Gastroesophageal sphincter (tissue), 4 donors: ENCODE measurements around the gene KCND2. TPM values are rescaled to one million over a fixed set of nuclear protein-coding genes. Genes with fewer than 3 reads are reported as not detected.

ENCODE experiments used
- ATAC-seq: fragments of 150-250 bp; one replicate; pipeline ENCODE4 v1.9.1; 2016; ENCODE audit warnings: mild to moderate bottlenecking, moderate library complexity
- H3K27ac ChIP-seq, 4 donors: fragments of 200-600 bp; sonication (generic) in 3 of 4; 1 replicate in 3 of 4; 2 replicates in 1 of 4; pipeline ENCODE4 v1.5.1; 2016 to 2019
- H3K27me3 ChIP-seq: fragments of 200-600 bp; sonication (generic); one replicate; pipeline ENCODE4 v1.5.1; 2019
- H3K36me3 ChIP-seq, 2 donors: fragments of 200-600 bp; sonication (generic); one replicate each; pipeline ENCODE4 v1.5.1; 2019; ENCODE audit warnings: control low read depth in 1 of 2
- H3K4me1 ChIP-seq, 3 donors: fragments of 200-600 bp; sonication (generic); 1 replicate in 2 of 3; 2 replicates in 1 of 3; pipeline ENCODE4 v1.5.1; 2016 to 2019; ENCODE audit warnings: control low read depth in 2 of 3
- H3K4me3 ChIP-seq, 2 donors: fragments of 200-600 bp; sonication (generic); one replicate each; pipeline ENCODE4 v1.5.1; 2019; ENCODE audit warnings: mild to moderate bottlenecking in 1 of 2, moderate library complexity in 1 of 2
- H3K9me3 ChIP-seq, 3 donors: fragments of 200-600 bp; sonication (generic); one replicate each; pipeline ENCODE4 v1.5.1; 2017 to 2019; ENCODE audit warnings: control low read depth in 2 of 3
- EP300 ChIP-seq: sonication (generic); formaldehyde crosslinking; IDR thresholded peaks from one replicate; pipeline ENCODE4 v1.6.1; 2017; ENCODE audit warnings: antibody characterized with exemption, mild to moderate bottlenecking
- POLR2A ChIP-seq, 2 donors: fragments of 450-650 bp; IDR thresholded peaks; one replicate each; pipeline ENCODE4 v1.6.1; 2017; ENCODE audit warnings: antibody characterized with exemption in 2 of 2, mild to moderate bottlenecking in 2 of 2, moderate library complexity in 1 of 2
- POLR2AphosphoS5 ChIP-seq: sonication (generic); formaldehyde crosslinking; IDR thresholded peaks from one replicate; pipeline ENCODE4 v1.6.1; 2017; ENCODE audit warnings: antibody characterized with exemption
- WGBS, 2 donors: methylation state at CpG; one replicate each; pipeline ENCODE4 v1.1.5; 2018; ENCODE audit warnings: low coverage in 1 of 2; 5-methylcytosine and 5-hydroxymethylcytosine counted together
- total RNA-seq, 4 donors: library from RNA; depleted of rRNA; stranded (reverse); fragments of >200 nt; gene quantifications; one replicate each; pipeline ENCODE4 v1.1.0, GENCODE V29; 2016
- TF ChIP-seq, protein P1 (sequence below), 4 experiments: fragments of 200-600 bp in 2 of 4; fragments of 450-650 bp in 2 of 4; sonication (generic) in 1 of 4; IDR thresholded peaks; one replicate each; pipeline ENCODE4 v1.5.1; 2017 to 2019; ENCODE audit warnings: antibody characterized with exemption in 4 of 4, mild to moderate bottlenecking in 2 of 4, moderate library complexity in 2 of 4

KCND2 gene
- total RNA-seq, 4 donors from 2014 or later: 0.40 to 0.93 (median 0.66) TPM

GRCh38 chr7:120332433-120332832, 59.5 kb downstream of the KCND2 start:
- Histone ChIP-seq H3K4me1 (no peaks in the 10 kb centered on the region), H3K4me3 (no peak overlapping the region), H3K36me3 (no peaks in the 10 kb centered on the region), H3K27ac (no peak overlapping the region), H3K9me3 (no peaks in the 10 kb centered on the region), H3K27me3 (no peaks in the 10 kb centered on the region)
- ATAC-seq: no peak
- TF ChIP-seq, protein P1, sequence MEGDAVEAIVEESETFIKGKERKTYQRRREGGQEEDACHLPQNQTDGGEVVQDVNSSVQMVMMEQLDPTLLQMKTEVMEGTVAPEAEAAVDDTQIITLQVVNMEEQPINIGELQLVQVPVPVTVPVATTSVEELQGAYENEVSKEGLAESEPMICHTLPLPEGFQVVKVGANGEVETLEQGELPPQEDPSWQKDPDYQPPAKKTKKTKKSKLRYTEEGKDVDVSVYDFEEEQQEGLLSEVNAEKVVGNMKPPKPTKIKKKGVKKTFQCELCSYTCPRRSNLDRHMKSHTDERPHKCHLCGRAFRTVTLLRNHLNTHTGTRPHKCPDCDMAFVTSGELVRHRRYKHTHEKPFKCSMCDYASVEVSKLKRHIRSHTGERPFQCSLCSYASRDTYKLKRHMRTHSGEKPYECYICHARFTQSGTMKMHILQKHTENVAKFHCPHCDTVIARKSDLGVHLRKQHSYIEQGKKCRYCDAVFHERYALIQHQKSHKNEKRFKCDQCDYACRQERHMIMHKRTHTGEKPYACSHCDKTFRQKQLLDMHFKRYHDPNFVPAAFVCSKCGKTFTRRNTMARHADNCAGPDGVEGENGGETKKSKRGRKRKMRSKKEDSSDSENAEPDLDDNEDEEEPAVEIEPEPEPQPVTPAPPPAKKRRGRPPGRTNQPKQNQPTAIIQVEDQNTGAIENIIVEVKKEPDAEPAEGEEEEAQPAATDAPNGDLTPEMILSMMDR (IDR thresholded peaks at IDR 0.05): no peak
- TF ChIP-seq EP300: no peak
- no peak for TF ChIP-seq POLR2AphosphoS5
- 33 to 49% methylated on average over 2 of the region's 2 CpGs for WGBS, 2 donors

DNA sequence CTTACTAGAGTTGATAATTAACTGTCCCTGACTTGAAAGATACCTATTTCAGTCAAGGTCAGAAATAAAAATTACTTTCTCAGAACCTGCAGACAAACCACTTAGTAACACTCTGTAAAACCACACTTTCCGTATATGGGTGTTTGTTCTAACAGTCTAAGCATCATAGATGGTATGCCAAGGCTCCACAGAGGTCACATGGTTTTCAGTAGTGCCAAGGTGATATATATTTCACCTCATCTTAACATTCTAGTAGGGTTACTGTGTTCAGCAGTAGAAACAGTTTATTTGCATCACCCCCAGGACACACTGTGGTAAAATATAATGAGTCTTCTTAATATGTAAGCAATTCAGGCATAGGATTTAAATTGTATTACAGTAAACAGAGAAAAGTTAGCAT, 61.5 kb downstream of the KCND2 start:
- H3K27me3 ChIP-seq: no peaks in the 10 kb centered on the region
- no peaks in the 10 kb centered on the region for H3K4me1 ChIP-seq
- no peak for ATAC-seq
- TF ChIP-seq, protein P1 (IDR thresholded peaks at IDR 0.05): no peak
- TF ChIP-seq EP300 (no peak), POLR2AphosphoS5 (no peak), POLR2A (IDR thresholded peaks at IDR 0.05) (no peak)
- H3K36me3 ChIP-seq: no peaks in the 10 kb centered on the region
- 89 to 90% methylated on average over 1 of the region's 1 CpG for WGBS, 2 donors
- no peaks in the 10 kb centered on the region for H3K9me3 ChIP-seq
- H3K27ac ChIP-seq: no peak overlapping the region
- H3K4me3 ChIP-seq: no peak overlapping the region

DNA sequence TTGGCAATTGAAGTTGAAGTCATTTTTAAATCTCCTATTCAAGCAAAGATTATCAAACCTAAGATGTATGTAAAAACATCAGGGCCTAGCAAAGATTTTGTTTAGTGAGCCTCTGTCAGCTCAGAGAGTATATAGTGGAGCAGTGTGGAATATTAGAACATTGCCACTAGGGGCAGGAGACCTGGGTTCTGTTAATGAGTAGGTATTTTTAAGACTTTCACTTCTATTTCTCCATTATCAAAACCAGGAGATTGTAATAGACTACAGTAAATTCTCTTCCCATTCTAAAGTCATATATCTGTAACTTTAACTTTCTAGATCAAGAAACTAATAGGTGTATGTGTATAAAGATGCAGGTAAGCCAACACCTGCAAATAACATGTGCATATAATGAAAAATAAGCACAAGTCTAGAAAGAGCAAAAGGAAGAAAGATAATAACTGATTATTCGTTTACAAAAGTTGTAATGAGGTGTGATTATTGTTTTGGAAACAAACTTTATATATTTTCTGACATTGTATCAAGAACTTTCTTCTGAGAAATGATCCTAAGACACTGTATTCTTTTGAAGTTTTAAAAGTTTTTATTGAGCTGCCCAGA, 64.4 kb downstream of the KCND2 start:
- no peaks in the 10 kb centered on the region for H3K4me1 ChIP-seq
- WGBS, 2 donors: 33 to 92% methylated on average over 1 of the region's 1 CpG
- H3K9me3 ChIP-seq: no peaks in the 10 kb centered on the region
- no peaks in the 10 kb centered on the region for H3K36me3 ChIP-seq
- no peak overlapping the region for H3K4me3 ChIP-seq
- no peak overlapping the region for H3K27ac ChIP-seq
- no peaks in the 10 kb centered on the region for H3K27me3 ChIP-seq
- TF ChIP-seq POLR2A (IDR thresholded peaks at IDR 0.05) (no peak), POLR2AphosphoS5 (no peak), EP300 (no peak)
- TF ChIP-seq, protein P1 (IDR thresholded peaks at IDR 0.05): no peak
- ATAC-seq: no peak

- H3K27me3 ChIP-seq: no peaks in the 10 kb centered on the region
- no peak overlapping the region for H3K4me3 ChIP-seq
- 59 to 71% methylated on average over 5 of the region's 5 CpGs for WGBS, 2 donors
- no peaks in the 10 kb centered on the region for H3K36me3 ChIP-seq
- ATAC-seq: no peak
- H3K9me3 ChIP-seq: no peaks in the 10 kb centered on the region
- TF ChIP-seq POLR2AphosphoS5 (no peak), EP300 (no peak)
- TF ChIP-seq, protein P1 (IDR thresholded peaks at IDR 0.05): no peak
- no peak overlapping the region for H3K27ac ChIP-seq
- no peaks in the 10 kb centered on the region for H3K4me1 ChIP-seq
These were observed 71.3 kb downstream of the KCND2 start for GRCh38 chr7:120344276-120344675.

GRCh38 chr7:120353171-120353570, 80.2 kb downstream of the KCND2 start:
- Histone ChIP-seq H3K27me3 (no peaks in the 10 kb centered on the region), H3K9me3 (no peaks in the 10 kb centered on the region), H3K4me3 (no peak overlapping the region), H3K4me1 (no peaks in the 10 kb centered on the region), H3K27ac (no peak overlapping the region), H3K36me3 (no peaks in the 10 kb centered on the region)
- TF ChIP-seq, protein P1 (IDR thresholded peaks at IDR 0.05): no peak
- TF ChIP-seq POLR2A (IDR thresholded peaks at IDR 0.05) (no peak), EP300 (no peak), POLR2AphosphoS5 (no peak)
- WGBS, 2 donors: 87% methylated on average over 3 of the region's 3 CpGs; no CpG with 5 or more reads in 1 of the 2 donors
- no peak for ATAC-seq
